NOMO-1 treated with dmso at 0.1 percent for 144 hours (cell line): ENCODE measurements around the gene TEX9.
"Not testable (repeated sequence)": the region's sequence is repeated elsewhere in the genome, so short reads cannot be mapped to it uniquely, and the experiment has no call there.

Experiments
- DNase-seq: peaks from one replicate; lab custom pipeline; 2025; ENCODE audit not compliant: unreplicated experiment; lab: John Stamatoyannopoulos, UW

Gene TEX9

GRCh38 chr15:56365075-56365711 is at the start of gene TEX9:
TEX9 (plus strand) TSS chr15:56365426; CDS start chr15:56365451, 25 bp downstream.
- DNase-seq, result peak; percentile 60

- not testable (repeated sequence) for DNase-seq
Observed at GRCh38 chr15:56316561-56316960, 48.7 kb upstream of the TEX9 start.

GRCh38 chr15:56320316-56320715 is 44.9 kb upstream of the TEX9 start:
- no peak for DNase-seq

- DNase-seq, result no peak
Observed at GRCh38 chr15:56320861-56321260, 44.4 kb upstream of the TEX9 start.

GRCh38 chr15:56322444-56322843 is 42.8 kb upstream of the TEX9 start:
- DNase-seq, result no peak

- DNase-seq, result no peak
Observed at GRCh38 chr15:56323435-56323834, 41.8 kb upstream of the TEX9 start.

GRCh38 chr15:56325186-56325585 is 40.0 kb upstream of the TEX9 start:
- DNase-seq, result no peak

- peak; percentile 54 for DNase-seq
Observed at GRCh38 chr15:56327721-56328502, 37.3 kb upstream of the TEX9 start.

GRCh38 chr15:56337084-56337725 is 28.0 kb upstream of the TEX9 start:
- no peak for DNase-seq

- DNase-seq, result no peak
Observed at GRCh38 chr15:56339594-56339993, 25.6 kb upstream of the TEX9 start.

- DNase-seq, result no peak
Observed at GRCh38 chr15:56341201-56341600, 24.0 kb upstream of the TEX9 start.

- no peak for DNase-seq
Observed at GRCh38 chr15:56342653-56343052, 22.6 kb upstream of the TEX9 start.

GRCh38 chr15:56343879-56344278 is 21.3 kb upstream of the TEX9 start:
- DNase-seq, result no peak

- DNase-seq, result peak; percentile 44
Observed at GRCh38 chr15:56344336-56344735, 20.9 kb upstream of the TEX9 start.

- DNase-seq, result no peak
Observed at GRCh38 chr15:56346414-56346813, 18.8 kb upstream of the TEX9 start.

- no peak for DNase-seq
Observed at GRCh38 chr15:56349554-56349953, 15.7 kb upstream of the TEX9 start.

GRCh38 chr15:56351353-56351752 is 13.9 kb upstream of the TEX9 start:
- DNase-seq, result no peak

GRCh38 chr15:56351957-56352506 is 13.2 kb upstream of the TEX9 start:
- no peak for DNase-seq

- DNase-seq, result no peak
Observed at GRCh38 chr15:56353119-56353518, 12.1 kb upstream of the TEX9 start.

- no peak for DNase-seq
Observed at GRCh38 chr15:56353740-56354139, 11.5 kb upstream of the TEX9 start.

- no peak for DNase-seq
Observed at GRCh38 chr15:56356616-56357015, 8.6 kb upstream of the TEX9 start.

GRCh38 chr15:56358604-56359003 is 6.6 kb upstream of the TEX9 start:
- no peak for DNase-seq
